DOHH2 (cell line): ENCODE data around the gene TWF2.
A peak's percentile ranks its signal among the peaks of the same experiment; 100 is the strongest.
"Not testable (repeated sequence)": the region's sequence is repeated elsewhere in the genome, so short reads cannot be mapped to it uniquely, and the experiment has no call there.

ENCODE experiments used
- H3F3A ChIP-seq: fragments of 200-600 bp; sonication (generic), shearing (Covaris generic); 2 replicates; pipeline ENCODE4 v1.6.0; 2016; ENCODE audit warnings: antibody characterized with exemption, mild to moderate bottlenecking; ENCODE audit not compliant: control insufficient read depth, insufficient read depth
- H3K27ac ChIP-seq: fragments of 200-600 bp; sonication (generic); 2 replicates; pipeline ENCODE4 v1.5.1; 2014; ENCODE audit warnings: low read depth, mild to moderate bottlenecking, low read length, moderate library complexity
- H3K27me3 ChIP-seq: fragments of 200-600 bp; sonication (generic); 2 replicates; pipeline ENCODE4 v1.6.1; 2014; ENCODE audit warnings: mild to moderate bottlenecking, low read length, mixed read lengths; ENCODE audit not compliant: control insufficient read depth
- H3K36me3 ChIP-seq: fragments of 200-600 bp; sonication (generic); 2 replicates; pipeline ENCODE4 v1.6.1; 2014; ENCODE audit warnings: mild to moderate bottlenecking, low read length, moderate library complexity, mixed read lengths; ENCODE audit not compliant: control insufficient read depth
- H3K4me1 ChIP-seq: fragments of 200-600 bp; sonication (generic); 2 replicates; pipeline ENCODE4 v1.6.1; 2014; ENCODE audit warnings: mild to moderate bottlenecking, low read length, mixed read lengths; ENCODE audit not compliant: control insufficient read depth
- H3K4me2 ChIP-seq: fragments of 200-600 bp; sonication (generic); 2 replicates; pipeline ENCODE4 v1.6.0; 2014; ENCODE audit warnings: mild to moderate bottlenecking, low read length, moderate library complexity
- H3K4me3 ChIP-seq: fragments of 200-600 bp; sonication (generic); 2 replicates; pipeline ENCODE4 v1.5.1; 2014; ENCODE audit warnings: mild to moderate bottlenecking, low read length, mixed read lengths
- H3K79me2 ChIP-seq: fragments of 200-600 bp; sonication (generic); 2 replicates; pipeline ENCODE4 v1.6.1; 2014; ENCODE audit warnings: mild to moderate bottlenecking, low read length, mixed read lengths; ENCODE audit not compliant: control insufficient read depth
- H3K9me2 ChIP-seq: fragments of 200-600 bp; sonication (generic); replicated peaks from 2 replicates; pipeline ENCODE4 v1.6.1; 2014; ENCODE audit warnings: mild to moderate bottlenecking, low read length, mixed read lengths; ENCODE audit not compliant: control insufficient read depth
- H3K9me3 ChIP-seq: fragments of 200-600 bp; sonication (generic); 2 replicates; pipeline ENCODE4 v1.6.1; 2014; ENCODE audit warnings: antibody characterized with exemption, low read length, mixed read lengths; ENCODE audit not compliant: control insufficient read depth, insufficient read depth
- H4K20me1 ChIP-seq: fragments of 200-600 bp; sonication (generic); 2 replicates; pipeline ENCODE4 v1.6.0; 2014; ENCODE audit warnings: low read depth, mild to moderate bottlenecking, antibody characterized with exemption, low read length, moderate library complexity; ENCODE audit not compliant: control insufficient read depth, insufficient read depth
- EZH2phosphoT487 ChIP-seq: fragments of 200-600 bp; sonication (generic); IDR thresholded peaks from 2 replicates; pipeline ENCODE4 v1.6.1; 2017; ENCODE audit warnings: borderline replicate concordance, mild to moderate bottlenecking, antibody characterized with exemption, low read length, moderate library complexity, mixed read lengths
- TF ChIP-seq, protein P1 (sequence below): fragments of 200-600 bp; sonication (generic); IDR thresholded peaks from one replicate; pipeline ENCODE4 v1.5.1; 2014; ENCODE audit warnings: antibody characterized with exemption, mild to moderate bottlenecking, low read depth, low read length; ENCODE audit not compliant: poor library complexity, severe bottlenecking

The TWF2 gene

DNA sequence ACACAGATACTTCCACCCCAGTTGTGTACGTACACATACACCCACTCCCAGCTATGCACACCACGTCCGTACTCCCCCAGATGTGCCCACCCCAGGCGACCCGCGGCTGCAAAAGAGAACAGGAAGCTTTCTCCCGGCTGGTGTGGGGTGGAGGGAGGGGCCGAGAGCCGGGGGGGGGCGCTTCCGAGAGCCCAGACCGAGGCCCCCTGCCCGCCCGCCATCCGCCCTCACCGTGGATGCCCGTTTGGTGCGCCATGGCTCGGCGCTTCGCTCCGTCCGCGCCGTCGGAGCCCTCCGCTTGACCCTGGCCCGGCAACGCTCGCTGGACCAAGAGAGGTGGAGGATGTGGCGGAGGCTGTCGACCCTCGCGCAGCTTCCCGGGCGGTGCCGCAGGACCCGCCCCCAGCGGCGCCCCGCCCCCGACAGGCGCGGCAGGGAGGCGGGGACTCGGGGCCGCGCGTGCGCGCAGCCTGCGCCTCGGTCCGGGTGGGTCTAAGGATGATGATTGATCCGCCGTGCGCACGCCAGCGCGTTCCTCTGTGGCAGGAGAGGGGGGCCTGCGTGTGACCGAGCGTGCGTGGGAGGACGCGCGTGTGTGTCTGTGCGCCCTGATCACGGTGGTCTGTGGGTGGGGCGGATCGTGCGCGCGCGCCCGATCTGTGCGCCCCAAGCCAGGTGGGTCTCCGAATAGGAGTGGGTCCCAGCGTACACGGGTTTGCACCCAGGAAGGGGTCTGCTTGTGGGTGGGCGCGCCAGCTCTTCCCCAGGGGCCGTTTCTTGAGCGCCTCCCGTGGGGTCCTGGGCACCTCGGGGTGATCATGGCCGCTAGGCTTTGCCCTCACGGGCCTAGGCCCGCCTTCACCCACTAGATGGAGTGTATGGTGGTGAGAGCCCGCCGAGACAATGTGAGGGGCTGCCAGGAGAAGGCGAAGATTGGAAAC is at the start of gene TWF2:
Gene TWF2 (minus strand): TSS at position 398 of the 941 bp plus-strand sequence. CDS start 142 bp downstream, at position 256.
- no peaks in the 10 kb centered on the region for H3K9me2 ChIP-seq
- no peaks in the 10 kb centered on the region; the same call in 1 of the 2 replicates for H3F3A ChIP-seq
- peak within 1 kb of the TSS; percentile 55 for H3K27ac ChIP-seq
- peaks cover 15% of the 10 kb centered on the region for H3K36me3 ChIP-seq
- H3K4me1 ChIP-seq: peaks cover 30% of the 10 kb centered on the region
- H3K4me3 ChIP-seq: peak within 1 kb of the TSS; percentile 85
- H4K20me1 ChIP-seq: no peaks in the 10 kb centered on the region; the same call in 1 of the 2 replicates
- H3K27me3 ChIP-seq: no peaks in the 10 kb centered on the region
- H3K79me2 ChIP-seq: peaks cover 44% of the 10 kb centered on the region
- no peak for TF ChIP-seq EZH2phosphoT487
- TF ChIP-seq, protein P1, sequence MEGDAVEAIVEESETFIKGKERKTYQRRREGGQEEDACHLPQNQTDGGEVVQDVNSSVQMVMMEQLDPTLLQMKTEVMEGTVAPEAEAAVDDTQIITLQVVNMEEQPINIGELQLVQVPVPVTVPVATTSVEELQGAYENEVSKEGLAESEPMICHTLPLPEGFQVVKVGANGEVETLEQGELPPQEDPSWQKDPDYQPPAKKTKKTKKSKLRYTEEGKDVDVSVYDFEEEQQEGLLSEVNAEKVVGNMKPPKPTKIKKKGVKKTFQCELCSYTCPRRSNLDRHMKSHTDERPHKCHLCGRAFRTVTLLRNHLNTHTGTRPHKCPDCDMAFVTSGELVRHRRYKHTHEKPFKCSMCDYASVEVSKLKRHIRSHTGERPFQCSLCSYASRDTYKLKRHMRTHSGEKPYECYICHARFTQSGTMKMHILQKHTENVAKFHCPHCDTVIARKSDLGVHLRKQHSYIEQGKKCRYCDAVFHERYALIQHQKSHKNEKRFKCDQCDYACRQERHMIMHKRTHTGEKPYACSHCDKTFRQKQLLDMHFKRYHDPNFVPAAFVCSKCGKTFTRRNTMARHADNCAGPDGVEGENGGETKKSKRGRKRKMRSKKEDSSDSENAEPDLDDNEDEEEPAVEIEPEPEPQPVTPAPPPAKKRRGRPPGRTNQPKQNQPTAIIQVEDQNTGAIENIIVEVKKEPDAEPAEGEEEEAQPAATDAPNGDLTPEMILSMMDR: peak; percentile 64
- no peaks in the 10 kb centered on the region for H3K9me3 ChIP-seq
- peak within 1 kb of the TSS; percentile 99 for H3K4me2 ChIP-seq

DNA sequence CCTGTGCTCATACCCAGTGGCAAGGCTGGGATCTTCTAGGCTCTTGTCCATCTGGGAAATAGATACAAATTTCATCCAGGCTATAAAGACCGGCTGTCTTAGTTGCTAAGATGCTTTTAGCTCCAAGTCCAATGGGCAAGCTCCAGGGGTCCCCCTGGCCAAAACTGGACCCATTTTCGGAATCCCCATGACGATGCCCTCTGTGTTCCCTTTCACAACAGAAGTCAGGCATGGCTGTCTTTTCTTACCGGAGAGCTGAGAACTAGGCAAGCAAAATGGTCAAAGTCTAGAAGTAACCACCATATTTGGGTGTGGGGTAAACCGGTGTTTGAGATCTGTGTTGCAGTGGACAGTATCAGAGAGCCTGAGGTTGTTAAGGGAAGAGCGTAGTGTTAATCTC is 49.7 kb upstream of the TWF2 start:
- Histone ChIP-seq H3K27ac (peak overlapping the region; percentile 96; the same call in 1 of the 2 replicates), H3K36me3 (peaks cover 18% of the 10 kb centered on the region), H3K79me2 (peaks cover 28% of the 10 kb centered on the region), H3K9me2 (no peaks in the 10 kb centered on the region), H4K20me1 (no peaks in the 10 kb centered on the region), H3K4me1 (peaks cover 16% of the 10 kb centered on the region), H3F3A (peaks cover 5% of the 10 kb centered on the region; the same call in 1 of the 2 replicates), H3K4me2 (peak overlapping the region; percentile 85), H3K9me3 (no peaks in the 10 kb centered on the region), H3K27me3 (no peaks in the 10 kb centered on the region), H3K4me3 (peak overlapping the region; percentile 91)
- TF ChIP-seq, protein P1: no peak
- no peak for TF ChIP-seq EZH2phosphoT487

DNA sequence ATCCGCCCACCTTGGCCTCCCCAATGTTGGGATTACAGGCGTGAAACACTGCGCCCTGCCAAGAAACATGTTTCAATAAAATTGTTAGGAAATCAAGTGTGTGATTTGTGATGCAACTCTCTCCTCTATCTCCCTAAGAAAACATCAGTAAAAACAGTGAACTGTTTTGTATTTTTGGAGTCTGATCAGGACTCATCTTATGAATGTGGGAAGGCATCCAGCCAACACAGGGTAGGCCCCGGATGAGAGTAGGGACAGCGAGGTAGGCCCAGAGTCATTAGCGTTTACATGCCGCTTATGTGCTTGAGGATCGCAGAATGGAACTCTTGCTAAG is 47.8 kb upstream of the TWF2 start:
- Histone ChIP-seq H3K9me3 (no peaks in the 10 kb centered on the region), H4K20me1 (no peaks in the 10 kb centered on the region), H3K27me3 (no peaks in the 10 kb centered on the region), H3F3A (peaks cover 13% of the 10 kb centered on the region; the same call in 1 of the 2 replicates), H3K4me2 (peak overlapping the region; percentile 85), H3K36me3 (peaks cover 10% of the 10 kb centered on the region), H3K4me1 (peaks cover 16% of the 10 kb centered on the region), H3K27ac (no peak overlapping the region), H3K79me2 (peaks cover 28% of the 10 kb centered on the region), H3K4me3 (peak overlapping the region; percentile 91), H3K9me2 (no peaks in the 10 kb centered on the region)
- TF ChIP-seq, protein P1: no peak
- no peak for TF ChIP-seq EZH2phosphoT487

DNA sequence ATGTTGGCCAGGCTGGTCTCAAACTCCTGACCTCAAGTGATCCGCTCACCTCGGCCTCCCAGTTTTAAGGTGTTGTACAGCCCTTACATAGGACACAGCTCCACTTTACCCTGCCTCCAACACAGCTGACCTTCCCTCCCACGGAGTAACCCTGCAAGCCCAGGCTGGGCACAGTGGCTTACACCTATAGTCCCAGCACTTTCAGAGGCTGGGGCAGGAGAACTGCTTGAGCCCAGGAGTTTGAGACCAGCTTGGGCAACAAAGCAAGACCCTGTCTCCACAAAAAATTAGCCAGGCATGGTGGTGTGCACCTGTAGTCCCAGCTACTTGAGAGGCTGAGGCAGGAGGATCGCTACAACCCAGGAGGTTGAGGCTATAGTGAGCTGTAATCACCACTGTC is 45.1 kb upstream of the TWF2 start:
- not testable (repeated sequence) for H3K27ac ChIP-seq, H3K9me3 ChIP-seq, H3K9me2 ChIP-seq, H3K4me3 ChIP-seq, H4K20me1 ChIP-seq, H3K4me2 ChIP-seq, H3K27me3 ChIP-seq, H3K36me3 ChIP-seq
- H3F3A ChIP-seq: peaks cover 25% of the 10 kb centered on the region
- H3K4me1 ChIP-seq: peaks cover 22% of the 10 kb centered on the region
- peaks cover 28% of the 10 kb centered on the region for H3K79me2 ChIP-seq
